Stimulated activated CD4-positive, alpha-beta T cell treated with anti-CD3 and anti-CD28 coated beads, Interleukin-15, amount 100 ng/mL, for 48 hours (primary cell): ENCODE measurements around the gene OSBPL3.

Experiments used
- DNase-seq, 2 donors: peaks; one replicate each; pipeline ENCODE4 v3.0.0-alpha.2; 2020; ENCODE audit warnings: low read depth in 2 of 2

The OSBPL3 gene

DNA sequence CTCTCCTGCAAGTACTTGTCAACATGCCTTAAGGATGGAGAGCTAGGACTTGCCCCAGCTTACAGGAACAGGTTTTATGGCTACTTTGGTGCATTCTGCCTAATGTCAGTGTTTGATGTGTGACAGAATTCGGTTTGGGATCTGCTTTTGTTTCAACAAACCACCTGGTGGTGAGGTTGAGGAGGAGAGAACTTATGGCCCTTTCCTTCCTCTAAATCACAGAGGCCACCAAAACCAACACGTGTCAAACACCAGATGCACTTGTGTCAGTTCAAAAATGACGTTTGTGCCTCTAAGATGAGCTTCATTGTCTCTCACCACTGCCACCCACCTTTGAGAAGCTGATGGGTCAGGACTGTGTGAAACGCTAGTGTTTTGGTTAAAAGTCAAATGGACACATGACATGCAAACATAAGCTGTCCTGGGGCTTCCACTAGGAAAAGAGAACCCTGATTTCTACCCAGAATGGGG, 83.9 kb downstream of the OSBPL3 start:
- no peak for DNase-seq

DNA sequence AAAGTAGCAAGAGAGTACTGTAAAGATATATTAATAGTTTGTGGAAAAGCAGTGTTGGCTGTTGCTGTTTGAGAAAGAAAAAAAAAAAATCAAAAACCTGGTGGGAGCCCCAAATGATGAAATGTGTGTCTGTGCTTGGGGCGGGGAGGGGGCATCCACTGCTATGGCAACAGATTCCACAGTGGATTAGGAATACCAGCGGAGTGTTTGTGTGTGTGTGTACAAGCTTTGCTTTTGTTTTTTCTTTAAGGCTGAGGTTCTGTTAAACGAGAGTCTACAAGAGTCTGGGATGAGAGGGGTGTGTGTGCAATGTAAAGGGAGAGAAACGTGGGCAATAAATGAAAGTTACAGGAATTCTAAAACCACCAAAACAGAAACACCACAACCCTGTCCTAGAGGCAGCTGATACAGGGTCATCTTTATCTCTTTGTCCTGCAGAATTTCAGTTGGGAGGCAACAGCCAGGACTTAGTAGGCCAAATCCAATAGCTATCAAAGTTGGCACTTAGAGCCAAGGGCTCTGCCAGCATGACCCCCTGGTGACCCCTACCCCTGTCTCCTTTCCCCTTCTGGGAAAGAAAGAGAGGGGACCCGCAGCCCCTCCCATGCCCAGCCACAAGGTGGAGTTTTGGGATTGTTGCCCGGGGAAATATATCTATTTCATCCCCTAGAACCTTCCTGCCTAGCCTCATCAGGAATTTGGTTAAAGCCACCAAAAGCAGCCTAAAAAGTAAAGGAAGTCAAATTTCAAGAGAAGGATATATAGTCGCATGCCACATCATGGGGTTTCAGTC, 85.4 kb downstream of the OSBPL3 start:
- DNase-seq: no peak

DNA sequence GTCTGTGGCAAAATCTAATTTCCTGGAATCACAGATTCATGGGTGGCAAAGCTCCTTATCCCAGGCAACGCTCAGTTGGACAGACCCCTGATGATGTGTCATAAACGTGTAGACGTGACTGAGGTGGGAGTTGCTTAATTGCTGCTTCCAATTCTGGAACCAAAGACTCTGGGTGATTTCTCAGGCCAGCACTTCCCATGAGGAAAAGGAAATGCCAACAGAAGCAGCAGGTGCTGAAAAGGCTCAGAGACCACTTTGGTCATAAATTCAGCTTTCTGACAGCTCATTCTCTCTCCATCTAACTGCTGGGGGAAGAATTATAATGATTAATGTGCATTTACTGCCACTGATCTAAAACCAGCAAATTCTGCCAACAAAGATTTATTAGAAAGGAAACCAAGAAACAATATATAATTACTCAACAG, 88.7 kb downstream of the OSBPL3 start:
- no peak for DNase-seq

DNA sequence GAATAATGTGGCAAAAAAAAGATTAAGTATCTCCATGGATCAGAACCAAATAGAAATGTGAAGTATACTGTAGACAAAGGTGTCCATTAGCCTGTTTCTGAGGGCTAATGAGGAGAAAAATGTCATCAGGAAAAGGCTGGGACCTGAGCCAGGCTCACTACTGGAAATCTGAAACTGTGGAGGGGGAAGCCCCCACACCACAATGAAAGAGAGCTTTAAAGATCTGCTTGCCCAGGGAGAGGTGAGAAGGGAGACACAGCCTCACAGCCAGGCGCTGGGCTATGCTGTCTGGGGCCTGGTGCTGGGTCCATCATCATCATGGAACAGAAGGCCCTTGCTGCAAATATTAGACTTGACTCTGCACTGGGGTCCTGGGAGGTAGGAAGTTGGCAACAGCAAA, 90.4 kb downstream of the OSBPL3 start:
- DNase-seq: no peak

DNA sequence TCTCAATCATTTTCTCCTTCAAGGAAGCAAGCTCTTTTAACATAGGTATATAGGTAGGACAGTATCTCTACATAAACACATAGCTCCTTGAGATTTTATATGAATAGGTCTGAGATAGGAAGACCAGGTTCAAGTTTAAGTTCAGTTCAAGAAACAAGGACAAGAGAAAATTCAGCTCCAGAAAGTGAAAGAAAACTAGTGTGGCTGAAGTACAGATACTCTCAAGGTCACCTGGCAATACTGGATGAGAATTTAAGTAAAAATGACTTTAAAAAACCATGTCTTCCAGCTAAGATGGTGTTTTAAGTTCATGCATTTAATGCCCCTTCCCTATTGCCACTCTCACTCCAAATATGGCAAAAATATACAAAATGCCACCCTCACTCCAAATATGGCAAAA, 91.3 kb downstream of the OSBPL3 start:
- DNase-seq: no peak

DNA sequence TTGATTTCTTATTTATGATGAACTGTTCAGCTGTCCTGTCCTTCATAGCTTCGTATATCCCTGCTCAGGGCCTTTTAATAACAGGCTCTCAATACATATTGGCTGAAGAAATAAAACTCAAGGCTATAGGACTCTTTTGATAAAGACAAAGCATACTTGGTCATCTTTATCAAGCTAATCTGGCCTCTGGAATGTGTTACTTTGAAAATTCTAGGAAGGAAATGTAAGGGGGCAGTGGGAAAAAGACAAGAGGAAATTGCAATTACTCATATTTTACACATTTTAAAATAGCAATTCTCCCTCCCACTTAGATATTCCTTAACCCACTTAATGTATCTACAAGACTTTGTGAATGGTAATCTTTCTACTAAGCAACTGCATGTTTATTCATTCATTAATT, 94.3 kb downstream of the OSBPL3 start:
- DNase-seq: no peak

GRCh38 chr7:24885305-24885704, 94.7 kb downstream of the OSBPL3 start:
- DNase-seq: no peak

GRCh38 chr7:24884401-24884800, 95.6 kb downstream of the OSBPL3 start:
- no peak for DNase-seq

- DNase-seq: no peak
Observed at GRCh38 chr7:24883622-24884013, 96.4 kb downstream of the OSBPL3 start.

- peak in 1 of 2 donors; percentile 30 for DNase-seq
Observed at GRCh38 chr7:24882989-24883621, 96.9 kb downstream of the OSBPL3 start.

- no peak for DNase-seq
Observed at GRCh38 chr7:24881623-24882022, 98.4 kb downstream of the OSBPL3 start.

- no peak for DNase-seq
Observed at GRCh38 chr7:24880886-24881285, 99.1 kb downstream of the OSBPL3 start.

GRCh38 chr7:24879291-24879690, 100.7 kb downstream of the OSBPL3 start:
- DNase-seq: no peak

GRCh38 chr7:24877790-24878311, 102.1 kb downstream of the OSBPL3 start:
- DNase-seq: peak in 1 of 2 donors; percentile 10

- DNase-seq: no peak
Observed at GRCh38 chr7:24874791-24875190, 105.2 kb downstream of the OSBPL3 start.

- no peak for DNase-seq
Observed at GRCh38 chr7:24873944-24874343, 106.0 kb downstream of the OSBPL3 start.

GRCh38 chr7:24871770-24872169, 108.2 kb downstream of the OSBPL3 start:
- no peak for DNase-seq

GRCh38 chr7:24870766-24871165, 109.2 kb downstream of the OSBPL3 start:
- DNase-seq: no peak

- no peak for DNase-seq
Observed at GRCh38 chr7:24869572-24869971, 110.4 kb downstream of the OSBPL3 start.

DNA sequence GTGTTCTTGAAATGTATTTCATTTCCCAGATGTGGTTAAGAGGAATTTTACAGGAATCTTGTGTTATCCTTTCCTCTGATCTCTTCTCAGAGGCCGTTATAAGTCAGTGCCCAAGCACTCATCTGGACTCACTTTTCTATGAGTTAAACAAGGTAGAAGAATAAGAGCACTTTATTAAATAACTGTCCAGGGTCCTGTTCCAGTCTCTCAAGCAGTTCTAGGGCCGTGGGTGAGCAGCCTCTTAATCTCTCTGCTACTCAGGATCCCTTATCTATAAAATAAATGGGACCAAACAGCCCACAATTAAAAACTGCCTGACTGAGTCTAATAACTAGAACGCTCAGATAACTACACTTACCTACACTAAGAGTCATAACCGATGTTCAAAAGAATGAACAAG, 111.2 kb downstream of the OSBPL3 start:
- DNase-seq: no peak

- peak; percentile 28 to 50 for DNase-seq
Observed at GRCh38 chr7:24866004-24866615, 113.9 kb downstream of the OSBPL3 start.

DNA sequence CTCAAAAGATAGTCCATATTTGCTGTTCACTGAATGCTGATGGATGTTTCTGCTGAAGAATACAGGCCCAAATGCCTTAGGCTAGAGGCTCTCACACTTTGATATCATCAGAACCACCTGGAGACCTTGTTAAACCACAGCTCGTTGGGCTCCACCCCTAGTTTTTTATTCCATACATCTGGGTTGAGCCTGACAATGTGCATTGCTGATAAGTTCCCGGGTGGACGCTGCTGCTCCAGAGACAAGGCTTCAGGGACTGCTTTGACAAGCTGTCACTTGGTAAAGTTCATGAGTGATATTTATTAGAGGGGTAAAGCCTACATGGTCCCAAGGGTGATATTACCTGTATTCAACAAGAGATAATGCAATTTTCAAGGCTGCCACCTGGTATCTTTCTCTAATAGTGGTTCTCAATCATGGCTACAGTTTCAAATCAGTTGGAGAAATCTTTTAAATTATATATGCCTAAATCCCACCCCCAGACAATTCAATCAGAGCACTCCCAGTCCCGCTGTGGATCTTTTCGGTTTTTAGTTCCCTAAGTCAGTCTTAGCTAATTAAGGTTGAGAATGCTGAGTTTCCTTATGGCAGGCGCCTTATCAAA, 115.7 kb downstream of the OSBPL3 start:
- DNase-seq: no peak
